Heart left ventricle (tissue), 13 donors: ENCODE measurements around the gene CLDN11.
A peak's percentile ranks its signal among the peaks of the same experiment; 100 is the strongest.

Source experiments
- CTCF ChIP-seq, 12 donors: fragments of 200-600 bp; sonication (generic) in 4 of 12; IDR thresholded peaks; one replicate each; pipeline versions ENCODE4 v1.5.0 to v1.8.0; 2018 to 2022; ENCODE audit warnings: antibody characterized with exemption in 12 of 12, mild to moderate bottlenecking in 5 of 12
- POLR2A ChIP-seq, 2 donors: fragments of 450-650 bp; IDR thresholded peaks; one replicate each; pipeline ENCODE4 v1.6.1; 2017; ENCODE audit warnings: antibody characterized with exemption in 2 of 2, mild to moderate bottlenecking in 2 of 2, moderate library complexity in 2 of 2
- donor health status: ischemic (EF 13 %, LVEDD 7.1; RV severe dilation, severe dysfunction).
- donor health status: DM: no; HTN: yes; CAD: no.
- donor health status: DM: no; HTN: no; CAD: no.
- donor health status: ischemic (EF 25% LVEDD 6.9; RV normal size, moderate dysfunction).
- donor health status: ischemic (EF 25% LVEDD 5.7; RV mildly dilated, moderate dysfunction).
- donor health status: ischemic (EF 35%, LVEDD 5.7; RV mildly dilated, moderate dysfunction).
- donor health status: nonischemic (EF 11% LVEDD 7.7; RV severe dilation, severe dysfunction).
- donor health status: DM: yes; HTN: yes; CAD: no.
- donor health status: PGD.
- donor health status: ischemic (EF 29% LVEDD 5.4; RV normal size, mild dysfunction).
- donor health status: nonischemic (EF 23%, LVEDD 6.1; RV moderate dilation, normal function).

DNA sequence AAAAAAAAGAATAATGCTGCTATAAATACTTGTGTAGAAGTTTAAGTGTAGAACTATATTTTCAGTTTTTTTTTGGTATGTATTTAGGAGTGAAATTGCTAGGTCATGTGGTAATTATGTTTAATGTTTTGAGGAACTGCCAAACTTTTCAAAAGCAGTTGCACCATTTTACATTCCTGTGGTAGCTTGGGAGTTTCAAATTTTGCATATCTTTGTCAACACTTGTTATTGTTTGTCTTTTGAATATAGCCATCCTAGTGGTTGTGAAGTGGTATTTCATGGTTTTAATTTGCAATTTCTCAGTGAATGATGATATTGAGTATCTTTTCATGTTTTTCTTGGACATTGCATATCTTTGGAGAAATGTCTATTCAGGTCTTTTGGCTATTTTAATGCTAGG lies 30.7 kb upstream of the CLDN11 start:
- TF ChIP-seq CTCF (IDR thresholded peaks at IDR 0.05) (peak in 1 of 12 donors; percentile 14), POLR2A (IDR thresholded peaks at IDR 0.05) (no peak)
